Suprapubic skin (tissue), 4 donors: ENCODE measurements around the gene SLC25A53. TPM values are rescaled to one million over a fixed set of nuclear protein-coding genes. Genes with fewer than 3 reads are reported as not detected.

Source experiments
- DNase-seq, 2 donors: peaks; one replicate each; pipeline ENCODE4 v3.0.0-alpha.2; 2019; ENCODE audit warnings: low spot score in 2 of 2
- H3K27ac ChIP-seq: fragments of 200-600 bp; sonication (generic); one replicate; pipeline ENCODE4 v1.5.1; 2019
- H3K27me3 ChIP-seq: fragments of 200-600 bp; sonication (generic); one replicate; pipeline ENCODE4 v1.5.1; 2019
- H3K36me3 ChIP-seq: fragments of 200-600 bp; sonication (generic); one replicate; pipeline ENCODE4 v1.5.1; 2019
- H3K4me1 ChIP-seq: fragments of 200-600 bp; sonication (generic); one replicate; pipeline ENCODE4 v1.5.1; 2019
- H3K4me3 ChIP-seq: fragments of 200-600 bp; sonication (generic); one replicate; pipeline ENCODE4 v1.5.1; 2019; ENCODE audit warnings: mild to moderate bottlenecking
- H3K9me3 ChIP-seq: fragments of 200-600 bp; sonication (generic); one replicate; pipeline ENCODE4 v1.5.1; 2019
- EP300 ChIP-seq: sonication (generic); formaldehyde crosslinking; IDR thresholded peaks from one replicate; pipeline ENCODE4 v1.6.1; 2017; ENCODE audit warnings: antibody characterized with exemption
- POLR2A ChIP-seq, 2 donors: fragments of 450-650 bp; IDR thresholded peaks; one replicate each; pipeline ENCODE4 v1.6.1; 2017; ENCODE audit warnings: antibody characterized with exemption in 2 of 2, mild to moderate bottlenecking in 2 of 2, moderate library complexity in 2 of 2
- POLR2AphosphoS5 ChIP-seq, 3 donors: sonication (generic); formaldehyde crosslinking; IDR thresholded peaks; one replicate each; pipeline ENCODE4 v1.6.1; 2017; ENCODE audit warnings: antibody characterized with exemption in 3 of 3
- WGBS: methylation state at CpG from one replicate; pipeline ENCODE4 v1.1.5; 2018; 5-methylcytosine and 5-hydroxymethylcytosine counted together
- total RNA-seq, 4 donors: library from RNA; depleted of rRNA; stranded (reverse); fragments of >200 nt; gene quantifications; one replicate each; pipeline ENCODE4 v1.1.0, GENCODE V29; 2016
- TF ChIP-seq, protein P1 (sequence below), 2 donors: fragments of 200-600 bp in 1 of 2; fragments of 450-650 bp in 1 of 2; sonication (generic) in 1 of 2; IDR thresholded peaks; one replicate each; pipeline ENCODE4 v1.5.1; 2016 to 2019; ENCODE audit warnings: antibody characterized with exemption in 2 of 2, mild to moderate bottlenecking in 1 of 2, moderate library complexity in 1 of 2

The SLC25A53 gene
- total RNA-seq, 4 donors from 2014 or later: 5.5 to 22.0 (median 7.6) TPM

DNA sequence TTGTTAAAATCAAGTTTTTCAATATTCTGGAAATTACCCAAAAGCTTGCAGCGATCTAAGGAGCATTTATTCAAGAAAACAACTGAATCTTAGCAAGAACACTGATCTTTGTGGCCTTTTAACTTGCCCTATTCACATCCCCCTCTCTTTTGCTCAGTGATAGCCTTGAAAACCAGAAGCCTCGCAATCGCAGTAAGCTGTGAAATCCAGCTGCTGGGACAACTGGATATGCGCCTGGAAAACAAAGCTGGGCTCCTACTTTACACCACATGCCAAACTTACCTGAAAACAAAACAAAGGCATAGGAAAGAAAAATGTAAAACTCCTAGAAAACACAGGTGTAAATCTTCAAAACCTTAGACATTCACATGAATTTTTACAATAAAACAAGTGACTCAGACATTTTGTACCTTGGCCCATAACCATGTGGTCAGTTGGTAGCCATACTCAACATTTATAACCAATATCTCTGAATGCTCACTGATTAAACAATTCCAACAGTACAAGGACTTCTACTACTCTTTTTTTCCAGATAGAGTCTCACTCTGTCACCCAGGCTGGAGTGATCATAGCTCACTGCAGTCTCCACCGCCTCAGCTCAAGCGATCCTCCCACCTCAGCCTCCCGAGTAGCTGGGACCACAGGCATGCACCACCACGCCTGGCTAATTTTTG lies 15.6 kb downstream of the SLC25A53 start:
- H3K4me1 ChIP-seq: no peaks in the 10 kb centered on the region
- no peaks in the 10 kb centered on the region for H3K36me3 ChIP-seq
- no peaks in the 10 kb centered on the region for H3K9me3 ChIP-seq
- no peak overlapping the region for H3K27ac ChIP-seq
- no peak for TF ChIP-seq EP300
- TF ChIP-seq, protein P1, sequence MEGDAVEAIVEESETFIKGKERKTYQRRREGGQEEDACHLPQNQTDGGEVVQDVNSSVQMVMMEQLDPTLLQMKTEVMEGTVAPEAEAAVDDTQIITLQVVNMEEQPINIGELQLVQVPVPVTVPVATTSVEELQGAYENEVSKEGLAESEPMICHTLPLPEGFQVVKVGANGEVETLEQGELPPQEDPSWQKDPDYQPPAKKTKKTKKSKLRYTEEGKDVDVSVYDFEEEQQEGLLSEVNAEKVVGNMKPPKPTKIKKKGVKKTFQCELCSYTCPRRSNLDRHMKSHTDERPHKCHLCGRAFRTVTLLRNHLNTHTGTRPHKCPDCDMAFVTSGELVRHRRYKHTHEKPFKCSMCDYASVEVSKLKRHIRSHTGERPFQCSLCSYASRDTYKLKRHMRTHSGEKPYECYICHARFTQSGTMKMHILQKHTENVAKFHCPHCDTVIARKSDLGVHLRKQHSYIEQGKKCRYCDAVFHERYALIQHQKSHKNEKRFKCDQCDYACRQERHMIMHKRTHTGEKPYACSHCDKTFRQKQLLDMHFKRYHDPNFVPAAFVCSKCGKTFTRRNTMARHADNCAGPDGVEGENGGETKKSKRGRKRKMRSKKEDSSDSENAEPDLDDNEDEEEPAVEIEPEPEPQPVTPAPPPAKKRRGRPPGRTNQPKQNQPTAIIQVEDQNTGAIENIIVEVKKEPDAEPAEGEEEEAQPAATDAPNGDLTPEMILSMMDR (IDR thresholded peaks at IDR 0.05): no peak
- TF ChIP-seq POLR2A (IDR thresholded peaks at IDR 0.05): no peak
- no peak for TF ChIP-seq POLR2AphosphoS5 (IDR thresholded peaks at IDR 0.05)
- no peaks in the 10 kb centered on the region for H3K27me3 ChIP-seq
- H3K4me3 ChIP-seq: no peak overlapping the region
- 84% methylated on average over 8 of the region's 8 CpGs for WGBS
- DNase-seq: no peak

DNA sequence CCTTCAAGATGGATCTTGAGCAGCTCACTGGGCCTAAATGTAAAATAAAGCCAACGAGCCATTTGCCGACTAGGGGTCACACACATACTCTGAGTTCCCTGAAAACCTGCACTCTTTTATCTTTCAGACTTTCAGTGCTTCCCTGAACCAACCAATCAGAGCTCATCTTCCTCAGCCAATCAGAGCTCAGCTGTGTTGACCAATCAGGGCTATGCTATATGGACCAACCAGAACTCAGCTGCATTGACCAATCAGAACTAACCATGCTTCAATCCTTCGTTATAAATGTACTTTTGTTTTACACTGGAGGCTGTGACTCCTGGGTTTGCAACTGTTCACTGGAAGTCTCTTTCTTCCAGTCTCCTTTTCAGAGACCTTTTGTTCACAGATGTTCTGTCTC lies 19.3 kb downstream of the SLC25A53 start:
- WGBS: 87% methylated on average over 3 of the region's 3 CpGs
- TF ChIP-seq EP300 (no peak), POLR2AphosphoS5 (IDR thresholded peaks at IDR 0.05) (no peak), POLR2A (IDR thresholded peaks at IDR 0.05) (no peak)
- TF ChIP-seq, protein P1 (IDR thresholded peaks at IDR 0.05): no peak

DNA sequence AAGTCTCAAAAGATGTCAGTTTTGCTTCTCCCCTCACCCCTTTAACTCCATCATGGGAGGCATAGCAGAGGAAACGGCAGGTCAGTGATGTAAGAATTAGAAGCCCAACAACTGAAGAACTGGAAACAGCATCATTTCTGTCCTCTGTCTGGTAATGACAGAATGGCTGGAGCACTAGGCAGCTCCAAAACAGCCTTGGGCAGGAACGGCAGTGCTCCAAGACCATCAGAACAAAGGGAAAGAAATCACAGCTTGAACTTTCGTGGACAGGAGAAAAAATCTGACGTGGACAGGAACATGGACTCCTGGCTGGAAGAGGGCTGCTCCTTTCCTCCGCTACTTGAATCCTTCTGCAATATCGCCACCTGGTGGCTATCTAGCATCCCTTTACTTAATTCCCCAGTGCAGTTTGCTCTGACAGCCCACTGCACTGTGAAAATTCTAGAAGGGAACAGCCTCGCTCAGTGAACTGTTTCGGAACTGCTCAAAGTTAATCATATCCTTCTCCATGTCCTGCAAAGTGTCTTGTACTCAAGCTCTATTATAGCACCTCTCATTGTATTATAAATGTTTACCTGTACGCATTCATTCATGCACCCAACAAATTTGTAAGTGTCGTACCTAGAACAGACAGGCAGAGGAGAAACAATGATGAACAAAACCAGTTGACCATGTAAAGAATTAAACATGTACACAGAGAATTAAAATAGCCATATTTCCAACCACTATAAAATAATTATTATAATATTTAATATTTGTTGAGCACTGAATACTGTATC lies 20.4 kb downstream of the SLC25A53 start:
- peak overlapping the region; percentile 27 for H3K4me3 ChIP-seq
- no peak for DNase-seq
- no peaks in the 10 kb centered on the region for H3K4me1 ChIP-seq
- H3K27me3 ChIP-seq: no peaks in the 10 kb centered on the region
- no peaks in the 10 kb centered on the region for H3K9me3 ChIP-seq
- WGBS: 26% methylated on average over 10 of the region's 10 CpGs
- no peak overlapping the region for H3K27ac ChIP-seq
- no peak for TF ChIP-seq EP300
- TF ChIP-seq, protein P1 (IDR thresholded peaks at IDR 0.05): peak; percentile 39 to 46
- no peak for TF ChIP-seq POLR2AphosphoS5 (IDR thresholded peaks at IDR 0.05)
- H3K36me3 ChIP-seq: no peaks in the 10 kb centered on the region

More for the DNA sequence above, 19.3 kb downstream of the SLC25A53 start:
- H3K27me3 ChIP-seq: no peaks in the 10 kb centered on the region
- no peak overlapping the region for H3K4me3 ChIP-seq
- H3K9me3 ChIP-seq: no peaks in the 10 kb centered on the region
- H3K27ac ChIP-seq: no peak overlapping the region
- no peak for DNase-seq
- H3K4me1 ChIP-seq: no peaks in the 10 kb centered on the region
- H3K36me3 ChIP-seq: no peaks in the 10 kb centered on the region

DNA sequence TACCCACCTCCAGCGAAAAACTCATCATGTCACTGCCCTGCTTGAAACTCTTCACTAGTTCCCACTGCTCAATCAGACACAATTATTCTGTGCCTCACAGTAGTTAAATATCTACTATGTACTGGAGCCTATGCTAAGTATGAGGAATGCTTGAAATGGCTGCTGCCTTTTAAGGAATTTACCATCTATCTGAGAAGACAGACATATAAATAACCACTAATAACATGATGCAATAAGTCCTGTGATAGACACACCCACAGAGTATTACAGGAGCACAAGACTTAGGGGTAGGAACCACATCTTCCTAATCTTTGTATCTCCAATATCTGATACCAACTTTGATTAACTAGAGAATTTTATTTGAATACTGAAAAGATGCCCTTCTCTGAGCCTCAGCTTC lies 21.1 kb downstream of the SLC25A53 start:
- TF ChIP-seq POLR2A (IDR thresholded peaks at IDR 0.05) (no peak), EP300 (no peak), POLR2AphosphoS5 (IDR thresholded peaks at IDR 0.05) (no peak)
- WGBS: 81% methylated on average over 1 of the region's 1 CpG
- H3K4me1 ChIP-seq: no peaks in the 10 kb centered on the region

DNA sequence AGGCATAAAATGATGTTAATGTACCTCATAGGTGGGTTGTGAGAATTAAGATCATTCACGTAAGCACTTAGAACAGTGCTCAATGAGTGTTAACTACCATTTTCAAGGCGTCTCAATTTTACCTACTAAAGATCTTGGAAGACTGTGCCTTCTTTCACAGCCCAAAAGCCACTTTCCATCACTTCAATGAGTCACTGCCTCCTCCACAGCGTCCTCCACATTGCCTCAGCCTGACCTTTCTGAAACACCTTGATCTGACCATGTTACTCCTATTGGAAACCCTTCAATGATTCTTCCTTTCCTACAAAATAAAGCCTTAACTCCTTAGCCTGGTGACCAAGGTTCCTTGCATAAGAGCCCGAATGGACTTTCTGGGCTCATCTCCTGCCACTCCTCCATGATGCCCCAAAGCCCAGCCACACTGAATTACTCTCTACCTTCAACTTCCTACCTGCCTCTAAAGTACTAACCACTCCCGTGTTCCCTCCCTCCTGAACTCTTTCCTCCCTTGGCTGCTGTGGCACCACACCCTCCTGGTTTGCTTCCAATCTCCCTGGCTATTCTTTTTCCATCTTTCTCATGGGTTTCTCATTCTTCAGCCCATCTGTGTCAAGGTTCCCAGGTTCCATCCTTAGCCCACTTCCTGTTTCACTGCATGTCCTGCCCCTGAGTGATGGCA lies 22.1 kb downstream of the SLC25A53 start:
- Histone ChIP-seq H3K4me1 (no peaks in the 10 kb centered on the region), H3K27ac (no peak overlapping the region), H3K4me3 (no peak overlapping the region), H3K27me3 (no peaks in the 10 kb centered on the region), H3K36me3 (no peaks in the 10 kb centered on the region), H3K9me3 (no peaks in the 10 kb centered on the region)
- DNase-seq: no peak
- 61% methylated on average over 5 of the region's 5 CpGs for WGBS
- TF ChIP-seq EP300 (no peak), POLR2AphosphoS5 (IDR thresholded peaks at IDR 0.05) (no peak), POLR2A (IDR thresholded peaks at IDR 0.05) (no peak)
- TF ChIP-seq, protein P1 (IDR thresholded peaks at IDR 0.05): no peak

More for the DNA sequence above, 21.1 kb downstream of the SLC25A53 start:
- H3K36me3 ChIP-seq: no peaks in the 10 kb centered on the region
- no peak overlapping the region for H3K4me3 ChIP-seq
- H3K27me3 ChIP-seq: no peaks in the 10 kb centered on the region
- H3K9me3 ChIP-seq: no peaks in the 10 kb centered on the region
- no peak for DNase-seq
- H3K27ac ChIP-seq: no peak overlapping the region
